HG03039 (cell line): ENCODE results near the gene SYNDIG1.

Experiments used
- ATAC-seq: cut with Tn5 transposase; IDR thresholded peaks from one replicate; pipeline ENCODE4 v1.9.1; 2021; ENCODE audit warnings: mild to moderate bottlenecking, moderate library complexity; ENCODE audit not compliant: unreplicated experiment

Gene SYNDIG1

GRCh38 chr20:24651171-24651975, 181.9 kb downstream of the SYNDIG1 start:
- ATAC-seq: no peak

- ATAC-seq: no peak
Measured at GRCh38 chr20:24651976-24652345, 182.5 kb downstream of the SYNDIG1 start.

- ATAC-seq: no peak
Measured at GRCh38 chr20:24653306-24653705, 183.9 kb downstream of the SYNDIG1 start.

- no peak for ATAC-seq
Measured at GRCh38 chr20:24654425-24654824, 185.0 kb downstream of the SYNDIG1 start.

GRCh38 chr20:24656391-24656790, 187.0 kb downstream of the SYNDIG1 start:
- no peak for ATAC-seq

GRCh38 chr20:24657196-24657595, 187.8 kb downstream of the SYNDIG1 start:
- ATAC-seq: no peak

GRCh38 chr20:24657878-24658620, 188.6 kb downstream of the SYNDIG1 start:
- no peak for ATAC-seq

- no peak for ATAC-seq
Measured at GRCh38 chr20:24658920-24659660, 189.7 kb downstream of the SYNDIG1 start.

- ATAC-seq: no peak
Measured at GRCh38 chr20:24659835-24660234, 190.4 kb downstream of the SYNDIG1 start.

- ATAC-seq: no peak
Measured at GRCh38 chr20:24660651-24661050, 191.2 kb downstream of the SYNDIG1 start.

- no peak for ATAC-seq
Measured at GRCh38 chr20:24661255-24661654, 191.8 kb downstream of the SYNDIG1 start.

GRCh38 chr20:24662322-24662721, 192.9 kb downstream of the SYNDIG1 start:
- no peak for ATAC-seq

GRCh38 chr20:24662752-24663365, 193.4 kb downstream of the SYNDIG1 start:
- ATAC-seq: no peak

- ATAC-seq: no peak
Measured at GRCh38 chr20:24663496-24663895, 194.1 kb downstream of the SYNDIG1 start.

GRCh38 chr20:24664266-24664986, 195.0 kb downstream of the SYNDIG1 start:
- ATAC-seq: no peak

- no peak for ATAC-seq
Measured at GRCh38 chr20:24665196-24665595, 195.8 kb downstream of the SYNDIG1 start.

GRCh38 chr20:24665741-24666191, 196.3 kb downstream of the SYNDIG1 start:
- no peak for ATAC-seq

- no peak for ATAC-seq
Measured at GRCh38 chr20:24667689-24668383, 198.4 kb downstream of the SYNDIG1 start.

- no peak for ATAC-seq
Measured at GRCh38 chr20:24668384-24668702, 198.9 kb downstream of the SYNDIG1 start.

- ATAC-seq: no peak
Measured at GRCh38 chr20:24668791-24669190, 199.4 kb downstream of the SYNDIG1 start.
